ENCODE measurements around the gene NELFA.

- TF ChIP-seq CTCF (IDR thresholded peaks at IDR 0.05) (no peak), POLR2A (IDR thresholded peaks at IDR 0.05) (no peak), POLR2AphosphoS5 (IDR thresholded peaks at IDR 0.05) (no peak), EP300 (IDR thresholded peaks at IDR 0.05) (no peak)
Measured at GRCh38 chr4:2045518-2045951, 36.8 kb upstream of the NELFA start.
